Esophagus muscularis mucosa (tissue), 4 donors: ENCODE results near the gene KCNN2. TPM values are rescaled to one million over a fixed set of nuclear protein-coding genes. Genes with fewer than 3 reads are reported as not detected.

Experiments
- DNase-seq: peaks from one replicate; pipeline ENCODE4 v3.0.0-alpha.2; 2017; ENCODE audit errors: extremely low spot score
- H3K27ac ChIP-seq, 4 donors: fragments of 200-600 bp; sonication (generic); replicated peaks in 1 of 4; 1 replicate in 3 of 4; 2 replicates in 1 of 4; pipeline ENCODE4 v1.5.1; 2016 to 2019; ENCODE audit warnings: mild to moderate bottlenecking in 1 of 4
- H3K27me3 ChIP-seq, 4 donors: fragments of 200-600 bp; sonication (generic); one replicate each; pipeline versions ENCODE4 v1.5.1 to v1.6.0; 2016 to 2019
- H3K36me3 ChIP-seq, 4 donors: fragments of 200-600 bp; sonication (generic); one replicate each; pipeline ENCODE4 v1.5.1; 2016 to 2019
- H3K4me1 ChIP-seq, 4 donors: fragments of 200-600 bp; sonication (generic); one replicate each; pipeline ENCODE4 v1.5.1; 2016 to 2019
- H3K4me3 ChIP-seq, 4 donors: fragments of 200-600 bp; sonication (generic); 1 replicate in 2 of 4; 2 replicates in 2 of 4; pipeline ENCODE4 v1.5.1; 2016 to 2019; ENCODE audit warnings: mild to moderate bottlenecking in 4 of 4, moderate library complexity in 1 of 4
- H3K9me3 ChIP-seq, 4 donors: fragments of 200-600 bp; sonication (generic); 1 replicate in 3 of 4; 2 replicates in 1 of 4; pipeline ENCODE4 v1.5.1; 2016 to 2019
- EP300 ChIP-seq: sonication (generic); formaldehyde crosslinking; IDR thresholded peaks from one replicate; pipeline ENCODE4 v1.6.1; 2017; ENCODE audit warnings: antibody characterized with exemption
- POLR2A ChIP-seq: fragments of 450-650 bp; IDR thresholded peaks from one replicate; pipeline ENCODE4 v1.6.1; 2017; ENCODE audit warnings: antibody characterized with exemption, moderate library complexity, mild to moderate bottlenecking, low read depth
- POLR2AphosphoS5 ChIP-seq, 2 donors: sonication (generic); formaldehyde crosslinking; IDR thresholded peaks; one replicate each; pipeline ENCODE4 v1.6.1; 2017; ENCODE audit warnings: antibody characterized with exemption in 2 of 2
- WGBS: methylation state at CpG from one replicate; pipeline ENCODE4 v1.1.5; 2018; 5-methylcytosine and 5-hydroxymethylcytosine counted together
- intact Hi-C: fragments of 100-400 bp; cut with DNase I; formaldehyde crosslinking; loops from one replicate; pipeline ENCODE4 v1.15.1; 2023
- total RNA-seq, 4 donors: library from RNA; depleted of rRNA; stranded (reverse); fragments of >200 nt; gene quantifications; one replicate each; pipeline versions ENCODE4 v1.1.0 to v1.2.1, GENCODE V29; 2016
- TF ChIP-seq, protein P1 (sequence below), 3 experiments: fragments of 200-600 bp in 2 of 3; fragments of 450-650 bp in 1 of 3; sonication (generic) in 2 of 3; IDR thresholded peaks; one replicate each; pipeline ENCODE4 v1.5.1; 2017 to 2019; ENCODE audit warnings: antibody characterized with exemption in 3 of 3, mild to moderate bottlenecking in 2 of 3, moderate library complexity in 1 of 3

Gene KCNN2
- total RNA-seq, 4 donors from 2014 or later: 6.5 to 10.2 (median 8.6) TPM

DNA sequence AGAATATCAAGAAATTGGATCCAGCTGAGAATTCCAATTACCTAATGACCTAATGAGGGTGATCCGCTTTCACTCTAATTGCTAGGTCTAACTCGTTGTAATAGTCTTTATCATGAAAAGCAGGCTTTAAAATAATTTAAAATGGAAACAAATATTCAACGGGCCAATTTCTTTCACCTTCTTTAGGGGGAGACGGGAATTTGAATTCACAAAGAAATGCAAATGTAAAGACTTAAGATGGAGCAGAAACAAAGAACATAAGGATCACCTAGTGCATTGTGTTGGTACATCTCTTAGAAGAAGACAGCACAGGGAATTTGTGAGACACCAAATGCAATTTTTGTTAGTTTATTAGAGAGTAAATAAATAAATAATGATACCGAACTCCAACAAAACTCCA, 1.5 kb upstream of the KCNN2 start:
- H3K27me3 ChIP-seq: peaks cover 0 to 32% (median 3%) of the 10 kb centered on the region in 4 donors
- H3K27ac ChIP-seq: no peak overlapping the region
- no peaks in the 10 kb centered on the region for H3K36me3 ChIP-seq
- peaks cover 11 to 40% (median 38%) of the 10 kb centered on the region in 4 donors for H3K4me1 ChIP-seq
- TF ChIP-seq POLR2A (no peak), POLR2AphosphoS5 (IDR thresholded peaks at IDR 0.05) (no peak), EP300 (no peak)
- TF ChIP-seq, protein P1, sequence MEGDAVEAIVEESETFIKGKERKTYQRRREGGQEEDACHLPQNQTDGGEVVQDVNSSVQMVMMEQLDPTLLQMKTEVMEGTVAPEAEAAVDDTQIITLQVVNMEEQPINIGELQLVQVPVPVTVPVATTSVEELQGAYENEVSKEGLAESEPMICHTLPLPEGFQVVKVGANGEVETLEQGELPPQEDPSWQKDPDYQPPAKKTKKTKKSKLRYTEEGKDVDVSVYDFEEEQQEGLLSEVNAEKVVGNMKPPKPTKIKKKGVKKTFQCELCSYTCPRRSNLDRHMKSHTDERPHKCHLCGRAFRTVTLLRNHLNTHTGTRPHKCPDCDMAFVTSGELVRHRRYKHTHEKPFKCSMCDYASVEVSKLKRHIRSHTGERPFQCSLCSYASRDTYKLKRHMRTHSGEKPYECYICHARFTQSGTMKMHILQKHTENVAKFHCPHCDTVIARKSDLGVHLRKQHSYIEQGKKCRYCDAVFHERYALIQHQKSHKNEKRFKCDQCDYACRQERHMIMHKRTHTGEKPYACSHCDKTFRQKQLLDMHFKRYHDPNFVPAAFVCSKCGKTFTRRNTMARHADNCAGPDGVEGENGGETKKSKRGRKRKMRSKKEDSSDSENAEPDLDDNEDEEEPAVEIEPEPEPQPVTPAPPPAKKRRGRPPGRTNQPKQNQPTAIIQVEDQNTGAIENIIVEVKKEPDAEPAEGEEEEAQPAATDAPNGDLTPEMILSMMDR (IDR thresholded peaks at IDR 0.05): no peak
- 20% methylated on average over 5 of the region's 5 CpGs for WGBS
- peak overlapping the region; percentile 69 to 77 (median 74) for H3K4me3 ChIP-seq
- intact Hi-C loops: loop anchor here (5.0 kb wide), 1 partner anchor 97 kb away; no protein-coding TSS in a partner anchor
- H3K9me3 ChIP-seq: no peaks in the 10 kb centered on the region
- DNase-seq: no peak

DNA sequence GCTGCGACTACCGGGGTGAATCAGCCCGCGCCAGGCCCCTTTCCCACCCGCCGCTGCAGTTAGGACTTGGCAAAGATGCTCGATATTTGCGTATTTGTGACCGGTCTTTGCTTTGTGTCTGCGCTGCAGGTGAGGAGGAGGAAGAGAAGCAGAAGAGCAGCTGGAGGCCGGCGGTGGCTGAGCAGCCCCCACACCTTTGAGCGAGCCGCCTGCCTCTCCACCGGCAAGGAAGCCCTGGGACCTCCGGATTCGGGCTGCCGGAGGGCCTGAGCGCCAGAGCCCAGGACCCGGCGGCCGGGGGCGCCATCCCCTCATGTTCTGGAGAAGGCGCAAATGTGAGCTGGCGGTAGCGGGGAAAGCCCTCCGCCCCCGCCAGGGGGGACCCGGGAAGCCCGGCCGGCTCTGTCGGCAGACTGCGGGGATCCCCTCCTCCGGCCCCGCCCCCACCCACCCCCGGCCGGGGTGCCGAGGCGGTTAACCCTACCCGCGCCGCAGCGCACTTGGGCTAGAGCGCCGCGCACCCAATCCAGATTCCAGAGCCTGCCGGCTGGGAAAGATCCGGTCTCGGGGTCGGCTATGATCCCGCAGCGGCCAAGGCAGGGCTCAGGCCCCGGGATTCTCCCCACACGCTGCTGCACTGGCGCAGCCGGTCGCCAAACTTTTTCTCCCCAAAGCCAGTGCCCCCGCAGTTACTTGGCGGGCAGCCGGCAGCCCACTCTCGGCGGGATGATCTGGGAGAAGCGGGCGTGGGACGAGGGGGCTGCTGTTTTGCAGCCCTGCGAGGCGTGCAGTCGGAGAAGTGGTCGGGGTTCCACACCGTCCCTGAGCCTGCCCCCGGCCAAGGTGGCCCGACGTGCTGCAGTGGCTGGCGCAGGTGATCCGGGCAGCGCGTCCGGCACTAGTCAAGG, 800 bp upstream of the KCNN2 start:
- peaks cover 0 to 32% (median 3%) of the 10 kb centered on the region in 4 donors for H3K27me3 ChIP-seq

DNA sequence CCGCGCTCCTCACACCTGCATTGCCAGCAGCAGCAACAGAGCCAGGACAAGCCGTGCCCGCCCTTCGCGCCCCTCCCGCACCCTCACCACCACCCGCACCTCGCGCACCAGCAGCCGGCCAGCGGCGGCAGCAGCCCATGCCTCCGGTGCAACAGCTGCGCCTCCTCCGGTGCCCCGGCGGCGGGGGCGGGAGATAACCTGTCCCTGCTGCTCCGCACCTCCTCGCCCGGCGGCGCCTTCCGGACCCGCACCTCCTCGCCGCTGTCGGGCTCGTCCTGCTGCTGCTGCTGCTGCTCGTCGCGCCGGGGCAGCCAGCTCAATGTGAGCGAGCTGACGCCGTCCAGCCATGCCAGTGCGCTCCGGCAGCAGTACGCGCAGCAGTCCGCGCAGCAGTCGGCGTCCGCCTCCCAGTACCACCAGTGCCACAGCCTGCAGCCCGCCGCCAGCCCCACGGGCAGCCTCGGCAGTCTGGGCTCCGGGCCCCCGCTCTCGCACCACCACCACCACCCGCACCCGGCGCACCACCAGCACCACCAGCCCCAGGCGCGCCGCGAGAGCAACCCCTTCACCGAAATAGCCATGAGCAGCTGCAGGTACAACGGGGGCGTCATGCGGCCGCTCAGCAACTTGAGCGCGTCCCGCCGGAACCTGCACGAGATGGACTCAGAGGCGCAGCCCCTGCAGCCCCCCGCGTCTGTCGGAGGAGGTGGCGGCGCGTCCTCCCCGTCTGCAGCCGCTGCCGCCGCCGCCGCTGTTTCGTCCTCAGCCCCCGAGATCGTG, 517 bp downstream of the KCNN2 start:
- intact Hi-C loops: loop anchor here (5.0 kb wide), 1 partner anchor 95 kb away; no protein-coding TSS in a partner anchor
- DNase-seq: no peak
- no peaks in the 10 kb centered on the region for H3K36me3 ChIP-seq
- H3K27me3 ChIP-seq: peaks cover 0 to 32% (median 3%) of the 10 kb centered on the region in 4 donors
- peak overlapping the region; percentile 46 to 80 (median 72) for H3K27ac ChIP-seq
- no peaks in the 10 kb centered on the region for H3K9me3 ChIP-seq
- H3K4me1 ChIP-seq: peaks cover 11 to 40% (median 38%) of the 10 kb centered on the region in 4 donors
- 0% methylated on average over 7 of the region's 87 CpGs for WGBS
- H3K4me3 ChIP-seq: peak overlapping the region; percentile 69 to 77 (median 74)
- TF ChIP-seq EP300 (no peak), POLR2A (no peak), POLR2AphosphoS5 (IDR thresholded peaks at IDR 0.05) (no peak)
- TF ChIP-seq, protein P1 (IDR thresholded peaks at IDR 0.05): peak in 1 of 3 experiments; percentile 9

More for the DNA sequence above, 800 bp upstream of the KCNN2 start:
- TF ChIP-seq POLR2A (no peak), EP300 (no peak)
- TF ChIP-seq, protein P1 (IDR thresholded peaks at IDR 0.05): peak in 1 of 3 experiments; percentile 20
- no peak for DNase-seq
- Histone ChIP-seq H3K27ac (peak overlapping the region; percentile 59 to 80 (median 72)), H3K4me3 (peak overlapping the region; percentile 69 to 77 (median 74)), H3K9me3 (no peaks in the 10 kb centered on the region), H3K4me1 (peaks cover 11 to 40% (median 38%) of the 10 kb centered on the region in 4 donors), H3K36me3 (no peaks in the 10 kb centered on the region)
- 2% methylated on average over 54 of the region's 78 CpGs for WGBS
- intact Hi-C loops: loop anchor here (5.0 kb wide), 1 partner anchor 96 kb away; no protein-coding TSS in a partner anchor

DNA sequence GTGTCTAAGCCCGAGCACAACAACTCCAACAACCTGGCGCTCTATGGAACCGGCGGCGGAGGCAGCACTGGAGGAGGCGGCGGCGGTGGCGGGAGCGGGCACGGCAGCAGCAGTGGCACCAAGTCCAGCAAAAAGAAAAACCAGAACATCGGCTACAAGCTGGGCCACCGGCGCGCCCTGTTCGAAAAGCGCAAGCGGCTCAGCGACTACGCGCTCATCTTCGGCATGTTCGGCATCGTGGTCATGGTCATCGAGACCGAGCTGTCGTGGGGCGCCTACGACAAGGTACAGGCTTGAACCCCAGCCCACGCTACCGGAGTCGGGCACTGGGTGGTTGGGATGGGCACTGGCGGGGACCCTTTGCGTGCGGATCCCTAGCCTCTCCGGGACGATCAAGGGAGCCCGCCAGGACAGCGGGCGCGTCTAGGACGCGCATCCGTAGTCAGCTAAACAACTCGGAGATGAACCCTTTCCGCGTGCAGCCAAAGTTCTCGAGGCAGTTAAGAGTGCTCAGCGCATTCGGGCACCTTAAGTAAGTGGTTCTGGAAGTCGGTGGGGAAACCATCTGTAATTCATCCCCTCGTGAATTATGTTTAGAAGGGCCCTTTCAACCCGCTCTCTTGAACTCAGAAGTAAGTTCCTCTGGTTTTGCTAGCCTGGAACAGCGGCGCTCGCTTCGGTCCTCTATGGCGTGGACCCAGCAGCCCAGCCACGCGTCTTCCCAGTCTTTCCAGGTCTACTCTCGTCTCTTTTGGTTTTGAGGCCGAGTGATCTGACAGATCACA, 1.3 kb downstream of the KCNN2 start:
- peaks cover 0 to 32% (median 3%) of the 10 kb centered on the region in 4 donors for H3K27me3 ChIP-seq
- peak overlapping the region in 3 of 4 donors; percentile 69 to 80 (median 74) for H3K27ac ChIP-seq
- no peaks in the 10 kb centered on the region for H3K9me3 ChIP-seq
- no peaks in the 10 kb centered on the region for H3K36me3 ChIP-seq
- DNase-seq: no peak
- TF ChIP-seq POLR2AphosphoS5 (IDR thresholded peaks at IDR 0.05): no peak
- H3K4me1 ChIP-seq: peaks cover 11 to 40% (median 38%) of the 10 kb centered on the region in 4 donors
- H3K4me3 ChIP-seq: peak overlapping the region; percentile 69 to 77 (median 74)
- intact Hi-C loops: loop anchor here (5.0 kb wide), 1 partner anchor 94 kb away; no protein-coding TSS in a partner anchor
- 1% methylated on average over 19 of the region's 62 CpGs for WGBS
